RWPE2 (cell line): ENCODE data around the gene RAB27B.
"Not testable (repeated sequence)": the region's sequence is repeated elsewhere in the genome, so short reads cannot be mapped to it uniquely, and the experiment has no call there.

Source experiments
- ATAC-seq: fragments of 200-7000 bp; cut with Tn5 transposase; 3 replicates; pipeline ENCODE4 v1.9.1; 2021; ENCODE audit warnings: low read depth
- DNase-seq: peaks from one replicate; pipeline ENCODE4 v3.0.0-alpha.2; 2020; ENCODE audit warnings: low spot score
- H3K27ac ChIP-seq: fragments of 450-650 bp; 2 replicates; pipeline ENCODE4 v1.5.1; 2017; ENCODE audit warnings: mild to moderate bottlenecking; ENCODE audit not compliant: poor library complexity, severe bottlenecking
- H3K27me3 ChIP-seq: fragments of 250-450 bp; sonication (Bioruptor Pico); 2 replicates; pipeline ENCODE4 v1.5.1; 2021; ENCODE audit warnings: mild to moderate bottlenecking, moderate library complexity; ENCODE audit not compliant: insufficient read depth, poor library complexity, severe bottlenecking
- H3K36me3 ChIP-seq: fragments of 250-450 bp; sonication (Bioruptor Pico); 2 replicates; pipeline ENCODE4 v1.5.1; 2020; ENCODE audit warnings: low read depth, mild to moderate bottlenecking, moderate library complexity
- H3K4me1 ChIP-seq: fragments of 250-450 bp; sonication (Bioruptor Pico); 2 replicates; pipeline ENCODE4 v1.5.1; 2021; ENCODE audit warnings: mild to moderate bottlenecking, moderate library complexity; ENCODE audit not compliant: insufficient read depth, poor library complexity, severe bottlenecking
- H3K4me3 ChIP-seq: fragments of 250-450 bp; sonication (Bioruptor Pico); 2 replicates; pipeline ENCODE4 v1.5.1; 2021; ENCODE audit warnings: mild to moderate bottlenecking, moderate library complexity; ENCODE audit not compliant: severe bottlenecking
- H3K9me3 ChIP-seq: fragments of 250-450 bp; sonication (Bioruptor Pico); 2 replicates; pipeline ENCODE4 v1.5.1; 2021; ENCODE audit warnings: mild to moderate bottlenecking, moderate library complexity; ENCODE audit not compliant: severe bottlenecking
- CTCF ChIP-seq: fragments of 450-650 bp; IDR thresholded peaks from one replicate; pipeline ENCODE4 v1.5.1; 2017; ENCODE audit warnings: mild to moderate bottlenecking, moderate library complexity; ENCODE audit not compliant: poor library complexity, severe bottlenecking

Gene RAB27B

GRCh38 chr18:54812885-54813284 lies 15.4 kb upstream of the RAB27B start:
- DNase-seq (no peak), ATAC-seq (no peak)
- H3K27me3 ChIP-seq, result no peaks in the 10 kb centered on the region
- H3K27ac ChIP-seq, result no peak overlapping the region
- H3K4me3 ChIP-seq, result no peak overlapping the region
- no peak for TF ChIP-seq CTCF
- no peaks in the 10 kb centered on the region for H3K36me3 ChIP-seq
- peaks cover 3% of the 10 kb centered on the region for H3K4me1 ChIP-seq
- no peaks in the 10 kb centered on the region for H3K9me3 ChIP-seq

GRCh38 chr18:54813305-54813704 lies 15.0 kb upstream of the RAB27B start:
- H3K27ac ChIP-seq, result no peak overlapping the region
- H3K4me1 ChIP-seq, result peaks cover 3% of the 10 kb centered on the region
- no peaks in the 10 kb centered on the region for H3K27me3 ChIP-seq
- no peak for DNase-seq
- TF ChIP-seq CTCF, result no peak
- ATAC-seq, result no peak
- H3K36me3 ChIP-seq, result no peaks in the 10 kb centered on the region
- H3K9me3 ChIP-seq, result no peaks in the 10 kb centered on the region
- H3K4me3 ChIP-seq, result no peak overlapping the region

- TF ChIP-seq CTCF, result no peak
- no peak for DNase-seq
- no peak for ATAC-seq
Measured at GRCh38 chr18:54813977-54814565, 14.2 kb upstream of the RAB27B start.

GRCh38 chr18:54815086-54815485 lies 13.2 kb upstream of the RAB27B start:
- DNase-seq (no peak), ATAC-seq (no peak)
- no peak overlapping the region for H3K27ac ChIP-seq
- H3K36me3 ChIP-seq, result no peaks in the 10 kb centered on the region
- H3K9me3 ChIP-seq, result no peaks in the 10 kb centered on the region
- no peaks in the 10 kb centered on the region for H3K27me3 ChIP-seq
- H3K4me1 ChIP-seq, result no peaks in the 10 kb centered on the region
- TF ChIP-seq CTCF, result no peak
- no peak overlapping the region for H3K4me3 ChIP-seq

More at GRCh38 chr18:54813977-54814565, 14.2 kb upstream of the RAB27B start:
- no peaks in the 10 kb centered on the region for H3K27me3 ChIP-seq
- no peaks in the 10 kb centered on the region for H3K9me3 ChIP-seq
- H3K36me3 ChIP-seq, result no peaks in the 10 kb centered on the region
- H3K4me3 ChIP-seq, result no peak overlapping the region
- H3K4me1 ChIP-seq, result no peaks in the 10 kb centered on the region
- H3K27ac ChIP-seq, result no peak overlapping the region

GRCh38 chr18:54820785-54821275 lies 7.4 kb upstream of the RAB27B start:
- ATAC-seq, H3K36me3 ChIP-seq, DNase-seq, H3K27me3 ChIP-seq, H3K9me3 ChIP-seq, H3K4me3 ChIP-seq, H3K27ac ChIP-seq: not testable (repeated sequence)
- peaks cover 17% of the 10 kb centered on the region for H3K4me1 ChIP-seq
